ENCODE results near the gene RSAD2.

RSAD2 gene

GRCh38 chr2:6905668-6906067 is 28.1 kb downstream of the RSAD2 start:
- Histone ChIP-seq H3K4me3 (no peak overlapping the region), H3K9ac (ENCODE audit: insufficient read length) (no peak overlapping the region), H3K9me3 (ENCODE audit: low read depth, low read length) (no peaks in the 10 kb centered on the region), H3K36me3 (ENCODE audit: insufficient read depth, low read length) (no peaks in the 10 kb centered on the region), H3K27ac (no peak overlapping the region)
- no peak for TF ChIP-seq FOXP2 (optimal IDR thresholded peaks at IDR 0.05; ENCODE audit: control extremely low read depth, extremely low read length, insufficient read depth)
- TF ChIP-seq POLR2AphosphoS5 (IDR thresholded peaks at IDR 0.05; ENCODE audit: borderline replicate concordance, low read depth, low read length): no peak
- no peak for TF ChIP-seq EZH2 (IDR thresholded peaks at IDR 0.05)
- DNase-seq (ENCODE audit: low read depth, low spot score): no peak

DNA sequence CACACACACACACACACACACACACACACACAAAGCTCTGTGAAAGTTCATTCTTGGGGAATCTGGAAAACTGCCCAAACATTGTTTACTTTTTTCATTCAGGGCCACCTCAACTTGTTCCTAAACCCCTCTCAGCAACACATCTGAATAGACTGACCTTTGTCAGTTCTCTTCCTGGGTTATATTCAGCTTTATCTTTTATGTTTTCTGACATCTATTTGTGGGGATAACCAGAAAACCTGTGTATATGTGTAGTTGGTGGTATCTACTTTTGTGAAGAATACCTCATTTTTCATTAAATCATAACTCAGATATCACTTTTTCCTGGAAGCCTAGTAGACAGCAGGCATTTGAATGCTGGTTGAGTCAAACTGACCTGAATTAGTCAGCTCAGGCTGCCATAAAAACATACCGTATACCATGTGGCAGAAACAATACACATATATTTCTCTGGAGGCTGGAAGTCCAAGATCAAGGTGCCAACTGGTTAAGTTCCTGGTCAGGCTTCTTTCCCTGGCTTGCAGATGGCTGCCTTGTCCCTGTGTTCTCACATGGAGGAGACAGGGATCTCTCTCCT is 28.7 kb downstream of the RSAD2 start:
- H3K9ac ChIP-seq (ENCODE audit: insufficient read length): no peak overlapping the region
- DNase-seq (ENCODE audit: low read depth, low spot score): no peak
- no peaks in the 10 kb centered on the region for H3K9me3 ChIP-seq (ENCODE audit: low read depth, low read length)
- TF ChIP-seq EZH2 (IDR thresholded peaks at IDR 0.05) (no peak), POLR2AphosphoS5 (IDR thresholded peaks at IDR 0.05; ENCODE audit: borderline replicate concordance, low read depth, low read length) (no peak), FOXP2 (optimal IDR thresholded peaks at IDR 0.05; ENCODE audit: control extremely low read depth, extremely low read length, insufficient read depth) (no peak)
- no peaks in the 10 kb centered on the region for H3K36me3 ChIP-seq (ENCODE audit: insufficient read depth, low read length)
- H3K4me3 ChIP-seq: no peak overlapping the region
- H3K27ac ChIP-seq: no peak overlapping the region

GRCh38 chr2:6908291-6908690 is 30.7 kb downstream of the RSAD2 start:
- no peak overlapping the region for H3K4me3 ChIP-seq
- H3K27ac ChIP-seq: no peak overlapping the region
- no peak for DNase-seq (ENCODE audit: low read depth, low spot score)
- H3K9ac ChIP-seq (ENCODE audit: insufficient read length): no peak overlapping the region
- H3K9me3 ChIP-seq (ENCODE audit: low read depth, low read length): no peaks in the 10 kb centered on the region
- TF ChIP-seq EZH2 (IDR thresholded peaks at IDR 0.05) (no peak), FOXP2 (optimal IDR thresholded peaks at IDR 0.05; ENCODE audit: control extremely low read depth, extremely low read length, insufficient read depth) (no peak), POLR2AphosphoS5 (IDR thresholded peaks at IDR 0.05; ENCODE audit: borderline replicate concordance, low read depth, low read length) (no peak)
- no peaks in the 10 kb centered on the region for H3K36me3 ChIP-seq (ENCODE audit: insufficient read depth, low read length)

DNA sequence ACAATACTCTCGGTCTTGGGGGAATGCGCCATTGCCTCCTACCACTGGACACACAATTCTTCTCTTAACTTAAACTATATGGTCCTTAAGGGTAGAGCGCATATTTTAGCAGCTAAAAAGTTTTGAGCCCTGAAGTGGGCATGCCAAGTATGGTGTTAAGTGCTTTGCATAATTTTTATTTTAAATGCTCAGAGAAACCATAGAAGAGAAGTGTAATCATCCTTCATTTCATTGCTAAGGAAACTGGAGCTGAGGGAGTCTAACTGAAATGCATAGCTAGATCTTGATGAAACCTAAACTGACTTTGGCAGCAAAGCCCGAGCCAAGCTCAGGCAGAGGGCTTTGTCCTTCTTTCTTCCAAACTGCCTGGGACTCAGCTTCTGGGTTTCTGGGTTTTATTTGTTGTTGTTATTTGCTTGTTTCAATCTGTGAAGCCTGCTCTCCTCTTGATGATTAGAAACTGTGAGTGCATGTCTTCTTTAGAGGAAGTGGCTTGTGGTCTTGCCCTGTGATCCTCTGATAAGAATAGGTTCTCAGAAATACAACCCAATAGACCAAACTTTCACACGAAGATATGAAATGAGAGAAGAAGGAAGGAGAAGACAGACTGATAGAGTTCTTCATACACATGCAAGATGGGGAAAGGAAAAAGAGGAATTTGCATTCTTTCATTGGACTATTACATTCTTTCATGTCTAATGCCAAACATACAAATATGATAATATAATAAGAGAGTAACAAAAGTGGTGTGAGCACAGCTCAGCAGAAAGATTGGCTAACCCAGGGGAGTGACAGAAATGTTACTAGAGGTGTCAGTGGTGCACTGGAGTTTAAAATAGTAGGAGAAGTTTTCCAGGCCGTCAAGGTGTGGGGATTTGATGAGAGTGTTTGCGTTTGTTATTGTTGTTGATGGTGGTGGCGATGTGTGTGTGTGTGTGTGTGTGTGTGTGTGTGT is 32.1 kb downstream of the RSAD2 start:
- no peak overlapping the region for H3K4me3 ChIP-seq
- TF ChIP-seq POLR2AphosphoS5 (IDR thresholded peaks at IDR 0.05; ENCODE audit: borderline replicate concordance, low read depth, low read length) (no peak), EZH2 (IDR thresholded peaks at IDR 0.05) (no peak), FOXP2 (optimal IDR thresholded peaks at IDR 0.05; ENCODE audit: control extremely low read depth, extremely low read length, insufficient read depth) (no peak)
- no peak overlapping the region for H3K27ac ChIP-seq
- H3K9ac ChIP-seq (ENCODE audit: insufficient read length): no peak overlapping the region
- DNase-seq (ENCODE audit: low read depth, low spot score): no peak
- no peaks in the 10 kb centered on the region for H3K9me3 ChIP-seq (ENCODE audit: low read depth, low read length)
- no peaks in the 10 kb centered on the region for H3K36me3 ChIP-seq (ENCODE audit: insufficient read depth, low read length)

GRCh38 chr2:6911721-6912120 is 34.1 kb downstream of the RSAD2 start:
- Histone ChIP-seq H3K27ac (no peak overlapping the region), H3K9ac (ENCODE audit: insufficient read length) (no peak overlapping the region)
- no peak for TF ChIP-seq POLR2AphosphoS5 (IDR thresholded peaks at IDR 0.05; ENCODE audit: borderline replicate concordance, low read depth, low read length)
- TF ChIP-seq FOXP2 (optimal IDR thresholded peaks at IDR 0.05; ENCODE audit: control extremely low read depth, extremely low read length, insufficient read depth): no peak
- no peak for TF ChIP-seq EZH2 (IDR thresholded peaks at IDR 0.05)

GRCh38 chr2:6913415-6914157 is 36.0 kb downstream of the RSAD2 start:
- no peak for DNase-seq (ENCODE audit: low read depth, low spot score)
- TF ChIP-seq EZH2 (IDR thresholded peaks at IDR 0.05): no peak
- TF ChIP-seq POLR2AphosphoS5 (IDR thresholded peaks at IDR 0.05; ENCODE audit: borderline replicate concordance, low read depth, low read length): no peak
- TF ChIP-seq FOXP2 (optimal IDR thresholded peaks at IDR 0.05; ENCODE audit: control extremely low read depth, extremely low read length, insufficient read depth): no peak
- Histone ChIP-seq H3K36me3 (ENCODE audit: insufficient read depth, low read length) (no peaks in the 10 kb centered on the region), H3K9ac (ENCODE audit: insufficient read length) (no peak overlapping the region), H3K27ac (no peak overlapping the region), H3K9me3 (ENCODE audit: low read depth, low read length) (no peaks in the 10 kb centered on the region), H3K4me3 (no peak overlapping the region)

More at GRCh38 chr2:6911721-6912120, 34.1 kb downstream of the RSAD2 start:
- Histone ChIP-seq H3K9me3 (ENCODE audit: low read depth, low read length) (no peaks in the 10 kb centered on the region), H3K36me3 (ENCODE audit: insufficient read depth, low read length) (no peaks in the 10 kb centered on the region), H3K4me3 (no peak overlapping the region)
- no peak for DNase-seq (ENCODE audit: low read depth, low spot score)

DNA sequence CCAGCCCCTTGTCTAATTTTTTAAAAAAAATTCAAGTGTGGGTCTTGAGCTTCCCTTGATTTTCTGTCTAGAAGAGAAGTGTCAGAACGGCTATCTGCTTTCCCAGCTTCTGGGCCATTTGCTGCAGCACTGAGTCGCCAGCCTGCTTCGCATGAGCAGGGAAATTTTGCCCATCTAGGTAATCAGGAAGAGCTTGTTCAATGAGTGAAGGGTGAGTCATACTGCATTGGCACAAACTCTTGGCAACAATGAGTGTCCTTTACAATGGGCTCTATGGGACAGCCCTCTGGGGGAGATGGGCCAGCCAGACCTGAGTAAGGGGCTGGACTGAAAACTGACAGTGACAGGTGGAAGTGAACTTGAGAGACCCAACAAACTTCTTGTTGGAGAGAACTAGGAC is 37.3 kb downstream of the RSAD2 start:
- Histone ChIP-seq H3K27ac (no peak overlapping the region), H3K9me3 (ENCODE audit: low read depth, low read length) (no peaks in the 10 kb centered on the region), H3K9ac (ENCODE audit: insufficient read length) (no peak overlapping the region), H3K36me3 (ENCODE audit: insufficient read depth, low read length) (no peaks in the 10 kb centered on the region), H3K4me3 (no peak overlapping the region)
- DNase-seq (ENCODE audit: low read depth, low spot score): no peak
- no peak for TF ChIP-seq POLR2AphosphoS5 (IDR thresholded peaks at IDR 0.05; ENCODE audit: borderline replicate concordance, low read depth, low read length)
- TF ChIP-seq FOXP2 (optimal IDR thresholded peaks at IDR 0.05; ENCODE audit: control extremely low read depth, extremely low read length, insufficient read depth): no peak
- TF ChIP-seq EZH2 (IDR thresholded peaks at IDR 0.05): no peak

- DNase-seq (ENCODE audit: low read depth, low spot score): no peak
- Histone ChIP-seq H3K9me3 (ENCODE audit: low read depth, low read length) (no peaks in the 10 kb centered on the region), H3K27ac (no peak overlapping the region), H3K36me3 (ENCODE audit: insufficient read depth, low read length) (no peaks in the 10 kb centered on the region), H3K9ac (ENCODE audit: insufficient read length) (no peak overlapping the region), H3K4me3 (no peak overlapping the region)
- TF ChIP-seq POLR2AphosphoS5 (IDR thresholded peaks at IDR 0.05; ENCODE audit: borderline replicate concordance, low read depth, low read length) (no peak), FOXP2 (optimal IDR thresholded peaks at IDR 0.05; ENCODE audit: control extremely low read depth, extremely low read length, insufficient read depth) (no peak), EZH2 (IDR thresholded peaks at IDR 0.05) (no peak)
Observed at GRCh38 chr2:6915399-6915798, 37.8 kb downstream of the RSAD2 start.
